Nephron (organoid): ENCODE data around the gene TRIL.

Source experiments
- H3K27ac Mint-ChIP-seq, 3 experiments: 2 replicates each; pipeline ENCODE4 v1.8.0; 2020; ENCODE audit warnings: mixed read lengths in 3 of 3, mild to moderate bottlenecking in 2 of 3, moderate library complexity in 1 of 3
- H3K27me3 Mint-ChIP-seq: 2 replicates; pipeline ENCODE4 v1.8.0; 2021; ENCODE audit warnings: low read depth, mild to moderate bottlenecking, moderate library complexity, mixed read lengths
- H3K36me3 Mint-ChIP-seq: 2 replicates; pipeline ENCODE4 v1.8.0; 2020; ENCODE audit warnings: low read depth, mixed read lengths
- H3K4me1 Mint-ChIP-seq: 2 replicates; pipeline ENCODE4 v1.8.0; 2020; ENCODE audit warnings: mixed read lengths
- H3K4me3 Mint-ChIP-seq, 3 experiments: 2 replicates each; pipeline ENCODE4 v1.8.0; 2020; ENCODE audit warnings: mild to moderate bottlenecking in 3 of 3, mixed read lengths in 3 of 3, moderate library complexity in 2 of 3
- H3K9me3 Mint-ChIP-seq: 2 replicates; pipeline ENCODE4 v1.8.0; 2020; ENCODE audit warnings: mixed read lengths
- TF ChIP-seq, protein P1 (sequence below), 3 experiments: fragments of 200-600 bp; sonication (generic); IDR thresholded peaks; one replicate each; pipeline ENCODE4 v1.5.0; 2021; ENCODE audit warnings: antibody characterized with exemption in 3 of 3; ENCODE audit not compliant: unreplicated experiment in 3 of 3

TRIL gene

DNA sequence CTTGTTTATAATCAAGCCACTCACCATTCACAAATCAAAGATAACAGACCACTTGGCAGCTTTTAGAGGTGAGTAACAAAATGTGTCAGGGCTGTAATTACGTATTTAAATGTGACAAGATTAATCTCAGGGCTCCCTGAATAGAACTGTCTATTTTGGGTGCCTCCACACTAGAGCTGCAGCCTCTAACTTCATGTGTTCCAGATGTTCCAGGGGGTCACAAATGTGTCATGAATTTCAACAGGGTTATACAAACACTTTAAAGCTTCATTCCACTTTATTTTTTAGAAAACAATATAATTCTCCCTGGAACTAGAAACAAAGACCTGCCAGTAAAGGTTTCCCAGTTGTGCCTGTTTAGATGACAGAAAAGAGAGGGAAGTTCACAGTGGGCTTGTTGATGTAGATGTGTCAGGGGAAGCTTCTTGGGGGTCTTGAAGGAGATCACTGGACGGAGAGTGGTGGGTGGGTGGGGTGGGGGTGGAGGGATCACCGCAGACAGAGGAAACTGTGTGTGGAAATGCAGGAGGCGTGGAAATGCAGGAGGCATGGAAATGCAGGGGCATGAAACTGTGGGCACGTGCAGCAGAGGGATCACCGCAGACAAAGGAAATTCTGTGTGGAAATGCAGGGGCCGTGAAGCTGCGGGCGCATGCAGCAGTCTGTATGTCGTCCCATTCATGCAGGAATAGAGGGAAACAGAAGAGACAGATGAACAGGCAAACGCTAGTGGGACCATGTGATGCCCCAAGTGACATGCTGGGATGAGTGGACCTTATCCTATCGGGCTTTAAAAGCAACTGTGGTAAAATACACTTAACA lies 42.0 kb upstream of the TRIL start:
- peaks cover 11% of the 10 kb centered on the region for H3K36me3 Mint-ChIP-seq
- peak overlapping the region; percentile 17 to 90 (median 71) for H3K27ac Mint-ChIP-seq
- TF ChIP-seq, protein P1, sequence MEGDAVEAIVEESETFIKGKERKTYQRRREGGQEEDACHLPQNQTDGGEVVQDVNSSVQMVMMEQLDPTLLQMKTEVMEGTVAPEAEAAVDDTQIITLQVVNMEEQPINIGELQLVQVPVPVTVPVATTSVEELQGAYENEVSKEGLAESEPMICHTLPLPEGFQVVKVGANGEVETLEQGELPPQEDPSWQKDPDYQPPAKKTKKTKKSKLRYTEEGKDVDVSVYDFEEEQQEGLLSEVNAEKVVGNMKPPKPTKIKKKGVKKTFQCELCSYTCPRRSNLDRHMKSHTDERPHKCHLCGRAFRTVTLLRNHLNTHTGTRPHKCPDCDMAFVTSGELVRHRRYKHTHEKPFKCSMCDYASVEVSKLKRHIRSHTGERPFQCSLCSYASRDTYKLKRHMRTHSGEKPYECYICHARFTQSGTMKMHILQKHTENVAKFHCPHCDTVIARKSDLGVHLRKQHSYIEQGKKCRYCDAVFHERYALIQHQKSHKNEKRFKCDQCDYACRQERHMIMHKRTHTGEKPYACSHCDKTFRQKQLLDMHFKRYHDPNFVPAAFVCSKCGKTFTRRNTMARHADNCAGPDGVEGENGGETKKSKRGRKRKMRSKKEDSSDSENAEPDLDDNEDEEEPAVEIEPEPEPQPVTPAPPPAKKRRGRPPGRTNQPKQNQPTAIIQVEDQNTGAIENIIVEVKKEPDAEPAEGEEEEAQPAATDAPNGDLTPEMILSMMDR (IDR thresholded peaks at IDR 0.05; ENCODE audit: unreplicated experiment in 3 of 3): no peak
- peaks cover 40% of the 10 kb centered on the region for H3K4me1 Mint-ChIP-seq
- H3K27me3 Mint-ChIP-seq: no peaks in the 10 kb centered on the region
- H3K4me3 Mint-ChIP-seq: no peak overlapping the region
- H3K9me3 Mint-ChIP-seq: peaks cover 8% of the 10 kb centered on the region

DNA sequence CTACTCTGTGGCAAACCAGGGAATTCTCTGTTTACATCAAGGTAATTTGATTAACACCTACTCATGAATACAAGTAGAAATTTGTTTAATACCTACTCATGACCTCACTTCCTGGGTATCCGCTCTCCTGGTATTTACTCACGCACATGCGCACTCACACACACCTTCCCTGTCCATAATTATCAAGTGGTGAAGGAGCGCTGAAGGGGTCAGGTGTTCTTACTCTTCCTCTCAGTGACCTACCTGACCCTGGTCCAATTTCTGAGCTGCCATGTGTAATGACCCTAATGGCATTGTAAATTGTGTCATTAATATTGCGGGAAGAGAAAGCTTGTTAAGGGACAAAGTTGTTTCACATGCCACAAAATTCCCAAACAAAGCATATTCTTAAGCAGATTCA lies 41.3 kb upstream of the TRIL start:
- TF ChIP-seq, protein P1 (IDR thresholded peaks at IDR 0.05; ENCODE audit: unreplicated experiment in 3 of 3): no peak

DNA sequence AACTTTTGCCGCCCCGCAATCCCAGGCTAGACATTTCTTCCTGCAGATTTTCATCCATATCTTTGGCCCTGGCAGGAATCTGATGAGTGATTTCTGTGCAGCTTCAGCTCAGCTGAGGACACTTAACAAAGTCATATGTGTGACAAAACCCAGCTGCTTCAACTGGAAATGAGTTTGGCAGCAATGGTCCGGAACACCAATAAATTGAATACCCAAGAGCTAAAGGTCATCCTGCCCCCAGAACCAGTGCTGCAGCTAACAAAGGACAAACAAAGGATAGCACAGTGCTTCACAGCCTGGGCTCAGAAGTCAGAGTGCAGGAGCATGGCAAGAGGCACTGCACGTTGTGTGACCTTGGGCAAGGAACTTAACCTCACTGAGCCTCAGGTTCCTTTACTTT lies 40.0 kb upstream of the TRIL start:
- peaks cover 4% of the 10 kb centered on the region for H3K9me3 Mint-ChIP-seq
- H3K27ac Mint-ChIP-seq: peak overlapping the region; percentile 74 to 94 (median 84)
- TF ChIP-seq, protein P1 (IDR thresholded peaks at IDR 0.05; ENCODE audit: unreplicated experiment in 3 of 3): no peak
- H3K4me3 Mint-ChIP-seq: peak overlapping the region in 1 of 3 experiments; percentile 12
- H3K27me3 Mint-ChIP-seq: no peaks in the 10 kb centered on the region
- peaks cover 43% of the 10 kb centered on the region for H3K4me1 Mint-ChIP-seq
- H3K36me3 Mint-ChIP-seq: peaks cover 7% of the 10 kb centered on the region

More for the DNA sequence above, 41.3 kb upstream of the TRIL start:
- Mint-ChIP-seq H3K27me3 (no peaks in the 10 kb centered on the region), H3K4me3 (peak overlapping the region in 1 of 3 experiments; percentile 29), H3K27ac (peak overlapping the region; percentile 17 to 90 (median 71)), H3K36me3 (peaks cover 11% of the 10 kb centered on the region), H3K4me1 (peaks cover 40% of the 10 kb centered on the region), H3K9me3 (peaks cover 8% of the 10 kb centered on the region)

DNA sequence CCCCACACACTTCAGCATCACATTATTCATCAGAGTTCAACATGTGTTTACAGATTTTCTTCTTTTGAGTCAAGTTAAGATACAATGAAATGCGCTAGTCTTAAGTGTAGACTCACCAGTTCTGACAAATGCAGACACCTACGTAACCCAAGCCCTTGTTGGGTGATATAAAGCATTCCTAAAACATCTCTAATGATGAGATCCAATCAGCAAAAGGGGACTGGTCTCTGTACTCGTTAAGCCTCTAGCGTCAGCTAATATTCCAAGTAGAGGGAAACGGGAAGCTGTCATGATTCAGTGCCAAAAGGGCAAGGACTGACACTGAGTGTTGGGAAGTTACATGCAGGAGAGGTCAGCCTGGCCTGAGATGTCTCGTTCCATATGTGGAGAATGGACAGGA lies 38.7 kb upstream of the TRIL start:
- TF ChIP-seq, protein P1 (IDR thresholded peaks at IDR 0.05; ENCODE audit: unreplicated experiment in 3 of 3): no peak
- H3K9me3 Mint-ChIP-seq: no peaks in the 10 kb centered on the region
- no peaks in the 10 kb centered on the region for H3K27me3 Mint-ChIP-seq
- H3K4me1 Mint-ChIP-seq: peaks cover 50% of the 10 kb centered on the region
- H3K27ac Mint-ChIP-seq: peak overlapping the region; percentile 4 to 94 (median 12)
- no peaks in the 10 kb centered on the region for H3K36me3 Mint-ChIP-seq
- H3K4me3 Mint-ChIP-seq: no peak overlapping the region

DNA sequence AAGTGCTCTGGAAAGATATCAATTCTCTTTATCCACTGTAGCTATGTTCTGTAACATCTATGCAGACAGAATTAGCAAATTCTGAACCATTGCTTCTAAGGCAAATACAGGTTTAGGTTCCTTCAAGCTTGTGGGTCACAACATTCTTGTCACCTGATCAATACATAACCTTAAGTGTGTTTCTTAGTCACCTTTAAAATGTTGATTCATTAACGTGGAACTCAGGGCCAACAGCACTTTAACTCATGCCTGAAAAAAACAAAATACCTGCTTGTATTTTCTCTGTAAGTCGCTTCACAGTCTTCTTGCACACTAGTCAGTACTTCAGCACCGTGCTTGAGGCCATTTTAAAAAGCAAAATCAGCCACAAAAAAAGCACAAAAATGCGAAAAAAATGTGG lies 35.2 kb upstream of the TRIL start:
- H3K27me3 Mint-ChIP-seq: no peaks in the 10 kb centered on the region
- TF ChIP-seq, protein P1 (IDR thresholded peaks at IDR 0.05; ENCODE audit: unreplicated experiment in 3 of 3): no peak
- peaks cover 49% of the 10 kb centered on the region for H3K4me1 Mint-ChIP-seq
- H3K4me3 Mint-ChIP-seq: no peak overlapping the region
- H3K36me3 Mint-ChIP-seq: no peaks in the 10 kb centered on the region
- H3K9me3 Mint-ChIP-seq: no peaks in the 10 kb centered on the region
- peak overlapping the region; percentile 38 to 47 (median 40) for H3K27ac Mint-ChIP-seq

DNA sequence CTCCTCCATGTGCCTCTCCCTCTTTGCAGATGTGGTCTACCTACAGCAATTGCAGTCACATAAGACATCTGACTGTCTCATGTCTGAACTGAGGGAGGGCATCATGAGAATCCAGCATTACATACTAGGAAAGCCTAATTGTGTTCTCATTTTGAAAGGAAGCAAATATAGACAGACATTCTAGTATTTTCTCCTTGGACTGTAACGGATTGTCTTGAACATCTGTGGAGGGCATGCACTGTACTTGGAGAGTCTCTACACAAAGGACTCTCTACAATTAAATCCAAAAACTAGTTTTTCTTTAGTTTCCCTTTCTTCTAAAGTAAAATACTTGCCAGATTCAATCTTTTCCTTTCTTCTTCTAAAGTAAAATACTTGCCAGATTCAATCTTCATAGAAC lies 34.7 kb upstream of the TRIL start:
- peak overlapping the region; percentile 38 to 47 (median 40) for H3K27ac Mint-ChIP-seq
- H3K4me1 Mint-ChIP-seq: peaks cover 49% of the 10 kb centered on the region
- no peak overlapping the region for H3K4me3 Mint-ChIP-seq
- H3K36me3 Mint-ChIP-seq: no peaks in the 10 kb centered on the region
- no peaks in the 10 kb centered on the region for H3K9me3 Mint-ChIP-seq
- TF ChIP-seq, protein P1 (IDR thresholded peaks at IDR 0.05; ENCODE audit: unreplicated experiment in 3 of 3): no peak
- no peaks in the 10 kb centered on the region for H3K27me3 Mint-ChIP-seq
